ENCODE data around the gene CENPC. TPM values are rescaled to one million over a fixed set of nuclear protein-coding genes. Genes with fewer than 3 reads are reported as not detected.

The CENPC gene
- 32.1 TPM for total RNA-seq (ENCODE audit: unreplicated experiment)
- long read RNA-seq, full-length matches to known transcripts: 3 of 7 reads
- long read RNA-seq, partial matches to known transcripts: 4 of 7 reads
- long read RNA-seq, other reads (novel, unspliced or antisense): 0 of 7 reads

GRCh38 chr4:67545199-67546003, at the start of gene CENPC:
Gene CENPC, minus strand, starts transcription at chr4:67545503. Its CDS starts 148 bp downstream, at chr4:67545355.
- TF ChIP-seq CTCF (IDR thresholded peaks at IDR 0.05; ENCODE audit: partially characterized antibody, unreplicated experiment): no peak
- peaks cover 2% of the 10 kb centered on the region for H3K27me3 Mint-ChIP-seq (ENCODE audit: unreplicated experiment)
- H3K4me1 Mint-ChIP-seq (ENCODE audit: low read depth, unreplicated experiment): peaks cover 11% of the 10 kb centered on the region
- H3K36me3 Mint-ChIP-seq (ENCODE audit: unreplicated experiment): no peaks in the 10 kb centered on the region
- H3K4me3 Mint-ChIP-seq (ENCODE audit: unreplicated experiment): peak within 1 kb of the TSS; percentile 95
- peak within 1 kb of the TSS; percentile 96 for H3K27ac Mint-ChIP-seq (ENCODE audit: unreplicated experiment)
- peak; percentile 97 for DNase-seq
- no peaks in the 10 kb centered on the region for H3K9me3 Mint-ChIP-seq (ENCODE audit: unreplicated experiment)

- DNase-seq: no peak
- TF ChIP-seq CTCF (IDR thresholded peaks at IDR 0.05; ENCODE audit: partially characterized antibody, unreplicated experiment): no peak
- Mint-ChIP-seq H3K27ac (ENCODE audit: unreplicated experiment) (no peak overlapping the region), H3K27me3 (ENCODE audit: unreplicated experiment) (peaks cover 1% of the 10 kb centered on the region), H3K4me1 (ENCODE audit: low read depth, unreplicated experiment) (no peaks in the 10 kb centered on the region), H3K36me3 (ENCODE audit: unreplicated experiment) (no peaks in the 10 kb centered on the region), H3K4me3 (ENCODE audit: unreplicated experiment) (no peak overlapping the region), H3K9me3 (ENCODE audit: unreplicated experiment) (no peaks in the 10 kb centered on the region)
Observed at GRCh38 chr4:67593741-67594175, 48.5 kb upstream of the CENPC start.

- H3K36me3 Mint-ChIP-seq (ENCODE audit: unreplicated experiment): no peaks in the 10 kb centered on the region
- no peak for TF ChIP-seq CTCF (IDR thresholded peaks at IDR 0.05; ENCODE audit: partially characterized antibody, unreplicated experiment)
- H3K4me1 Mint-ChIP-seq (ENCODE audit: low read depth, unreplicated experiment): no peaks in the 10 kb centered on the region
- no peak overlapping the region for H3K27ac Mint-ChIP-seq (ENCODE audit: unreplicated experiment)
- no peaks in the 10 kb centered on the region for H3K9me3 Mint-ChIP-seq (ENCODE audit: unreplicated experiment)
- no peaks in the 10 kb centered on the region for H3K27me3 Mint-ChIP-seq (ENCODE audit: unreplicated experiment)
- no peak for DNase-seq
- H3K4me3 Mint-ChIP-seq (ENCODE audit: unreplicated experiment): no peak overlapping the region
Observed at GRCh38 chr4:67587156-67587555, 41.9 kb upstream of the CENPC start.

- no peaks in the 10 kb centered on the region for H3K4me1 Mint-ChIP-seq (ENCODE audit: low read depth, unreplicated experiment)
- DNase-seq: no peak
- H3K27ac Mint-ChIP-seq (ENCODE audit: unreplicated experiment): no peak overlapping the region
- TF ChIP-seq CTCF (IDR thresholded peaks at IDR 0.05; ENCODE audit: partially characterized antibody, unreplicated experiment): no peak
- H3K4me3 Mint-ChIP-seq (ENCODE audit: unreplicated experiment): no peak overlapping the region
- no peaks in the 10 kb centered on the region for H3K27me3 Mint-ChIP-seq (ENCODE audit: unreplicated experiment)
- no peaks in the 10 kb centered on the region for H3K9me3 Mint-ChIP-seq (ENCODE audit: unreplicated experiment)
- no peaks in the 10 kb centered on the region for H3K36me3 Mint-ChIP-seq (ENCODE audit: unreplicated experiment)
Observed at GRCh38 chr4:67584496-67584895, 39.2 kb upstream of the CENPC start.

- DNase-seq: no peak
- no peak overlapping the region for H3K4me3 Mint-ChIP-seq (ENCODE audit: unreplicated experiment)
- TF ChIP-seq CTCF (IDR thresholded peaks at IDR 0.05; ENCODE audit: partially characterized antibody, unreplicated experiment): no peak
- no peak overlapping the region for H3K27ac Mint-ChIP-seq (ENCODE audit: unreplicated experiment)
- H3K9me3 Mint-ChIP-seq (ENCODE audit: unreplicated experiment): peaks cover 2% of the 10 kb centered on the region
- H3K27me3 Mint-ChIP-seq (ENCODE audit: unreplicated experiment): no peaks in the 10 kb centered on the region
- H3K36me3 Mint-ChIP-seq (ENCODE audit: unreplicated experiment): no peaks in the 10 kb centered on the region
- H3K4me1 Mint-ChIP-seq (ENCODE audit: low read depth, unreplicated experiment): no peaks in the 10 kb centered on the region
Observed at GRCh38 chr4:67581913-67582312, 36.6 kb upstream of the CENPC start.
